ENCODE data around the gene ELOVL5.

ELOVL5 gene

DNA sequence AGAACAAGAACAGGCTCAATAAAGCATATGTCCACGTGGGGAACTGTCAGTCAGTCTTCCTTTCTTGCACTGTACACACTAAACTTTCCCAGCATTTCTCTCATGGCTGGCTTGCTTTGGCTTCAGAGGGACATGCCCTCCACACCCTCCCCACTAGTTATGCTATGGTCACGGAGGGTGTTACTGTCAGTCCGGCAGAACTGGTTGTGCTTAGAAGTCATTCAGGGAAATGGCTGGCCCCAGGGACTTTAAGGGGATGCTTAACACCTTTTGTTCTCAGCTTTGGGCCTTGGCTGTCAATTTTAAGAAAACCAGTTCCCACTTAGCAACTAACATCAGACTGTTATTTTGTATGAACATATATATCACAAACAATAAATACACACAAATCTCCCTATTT, 55.1 kb downstream of the ELOVL5 start:
- no peak overlapping the region for H3K4me3 ChIP-seq (ENCODE audit: low read length)
- no peak for TF ChIP-seq CTCF (IDR thresholded peaks at IDR 0.05; ENCODE audit: insufficient read depth, low read depth, low read length, missing control alignments)
- DNase-seq (ENCODE audit: low read depth), result peak; percentile 61

- H3K4me3 ChIP-seq (ENCODE audit: low read length), result no peak overlapping the region
- no peak for TF ChIP-seq CTCF (IDR thresholded peaks at IDR 0.05; ENCODE audit: insufficient read depth, low read depth, low read length, missing control alignments)
- no peak for DNase-seq (ENCODE audit: low read depth)
Measured at GRCh38 chr6:53290537-53291510, 57.9 kb downstream of the ELOVL5 start.

- no peak for TF ChIP-seq CTCF (IDR thresholded peaks at IDR 0.05; ENCODE audit: insufficient read depth, low read depth, low read length, missing control alignments)
- H3K4me3 ChIP-seq (ENCODE audit: low read length), result no peak overlapping the region
- no peak for DNase-seq (ENCODE audit: low read depth)
Measured at GRCh38 chr6:53287336-53288225, 61.2 kb downstream of the ELOVL5 start.

DNA sequence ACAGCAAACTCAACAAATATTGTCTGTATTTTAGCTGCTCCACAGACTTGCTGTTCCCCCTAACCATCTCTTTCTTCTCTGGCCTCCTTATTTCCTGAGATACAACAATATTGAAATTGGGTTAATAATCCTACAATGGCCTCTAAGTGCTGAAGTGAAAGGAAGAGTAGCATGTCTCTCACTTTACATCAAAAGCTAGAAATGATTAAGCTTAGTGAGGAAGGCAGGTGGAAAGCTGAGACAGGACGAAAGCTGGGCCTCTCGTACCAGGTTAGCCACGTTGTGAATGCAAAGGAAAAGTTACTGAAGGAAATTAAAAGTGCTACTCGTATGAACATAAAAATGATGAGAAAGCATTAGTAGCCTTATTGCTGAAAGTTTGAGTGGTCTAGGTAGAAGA, 63.8 kb downstream of the ELOVL5 start:
- no peak for DNase-seq (ENCODE audit: low read depth)
- no peak overlapping the region for H3K4me3 ChIP-seq (ENCODE audit: low read length)
- no peak for TF ChIP-seq CTCF (IDR thresholded peaks at IDR 0.05; ENCODE audit: insufficient read depth, low read depth, low read length, missing control alignments)

DNA sequence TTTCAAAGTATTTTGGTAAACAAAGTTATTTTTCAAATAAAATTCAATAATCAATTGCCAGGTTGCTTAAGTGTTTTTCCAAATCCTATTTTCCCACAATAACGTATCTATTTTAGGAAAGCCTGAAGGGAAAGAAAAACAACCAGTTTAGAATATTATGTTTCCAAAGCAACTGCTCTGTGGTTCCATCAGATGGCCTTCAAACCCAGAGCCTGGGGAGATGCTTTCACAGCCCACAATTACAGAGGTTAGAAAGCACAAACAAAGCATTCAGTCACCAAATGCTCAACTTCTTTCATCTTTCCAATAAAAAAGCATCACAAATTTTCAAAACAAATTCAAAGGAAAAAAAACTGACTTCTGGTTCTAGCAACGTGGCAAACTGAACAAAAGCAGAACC, 66.0 kb downstream of the ELOVL5 start:
- TF ChIP-seq CTCF (IDR thresholded peaks at IDR 0.05; ENCODE audit: insufficient read depth, low read depth, low read length, missing control alignments), result no peak
- DNase-seq (ENCODE audit: low read depth), result no peak
- no peak overlapping the region for H3K4me3 ChIP-seq (ENCODE audit: low read length)

- DNase-seq (ENCODE audit: low read depth), result no peak
- no peak overlapping the region for H3K4me3 ChIP-seq (ENCODE audit: low read length)
- TF ChIP-seq CTCF (IDR thresholded peaks at IDR 0.05; ENCODE audit: insufficient read depth, low read depth, low read length, missing control alignments), result no peak
Measured at GRCh38 chr6:53282234-53282633, 66.5 kb downstream of the ELOVL5 start.

Data from epithelial cell of esophagus (primary cell).